Glutamatergic neuron (in vitro differentiated cells): Measurements from ENCODE around the gene LDLRAD4. TPM values are rescaled to one million over a fixed set of nuclear protein-coding genes. Genes with fewer than 3 reads are reported as not detected.

ENCODE experiments used
- DNase-seq: peaks from one replicate; pipeline ENCODE4 v3.0.0; 2022
- H3K27ac Mint-ChIP-seq: one replicate; pipeline ENCODE4 v1.8.0; 2020; ENCODE audit warnings: mild to moderate bottlenecking, mixed read lengths, inconsistent platforms; ENCODE audit not compliant: unreplicated experiment
- H3K27me3 Mint-ChIP-seq: one replicate; pipeline ENCODE4 v1.8.0; 2020; ENCODE audit warnings: mild to moderate bottlenecking, moderate library complexity, mixed read lengths, inconsistent platforms; ENCODE audit not compliant: unreplicated experiment
- H3K36me3 Mint-ChIP-seq: one replicate; pipeline ENCODE4 v1.8.0; 2020; ENCODE audit warnings: mild to moderate bottlenecking, mixed read lengths, inconsistent platforms; ENCODE audit not compliant: unreplicated experiment
- H3K4me1 Mint-ChIP-seq: one replicate; pipeline ENCODE4 v1.8.0; 2020; ENCODE audit warnings: mild to moderate bottlenecking, low read depth, mixed read lengths, inconsistent platforms; ENCODE audit not compliant: unreplicated experiment
- H3K4me3 Mint-ChIP-seq: one replicate; pipeline ENCODE4 v1.8.0; 2020; ENCODE audit warnings: mild to moderate bottlenecking, mixed read lengths, inconsistent platforms; ENCODE audit not compliant: unreplicated experiment
- H3K9me3 Mint-ChIP-seq: one replicate; pipeline ENCODE4 v1.8.0; 2020; ENCODE audit warnings: mild to moderate bottlenecking, moderate library complexity, mixed read lengths, inconsistent platforms; ENCODE audit not compliant: unreplicated experiment
- total RNA-seq: library from RNA; stranded (reverse); fragmentation: NEBNext Ultra II Directional; extraction: Animal tissue kit (Norgen Biotek cat#: 25700); gene quantifications from one replicate; pipeline ENCODE4 v1.2.1, GENCODE V29; 2021; ENCODE audit not compliant: unreplicated experiment
- TF ChIP-seq, protein P1 (sequence below): fragments of 200-600 bp; sonication (generic); IDR thresholded peaks from one replicate; pipeline ENCODE4 v1.5.0; 2021; ENCODE audit not compliant: partially characterized antibody, unreplicated experiment

The LDLRAD4 gene
- total RNA-seq, 1 donor from 2014 or later: 0.29 TPM

DNA sequence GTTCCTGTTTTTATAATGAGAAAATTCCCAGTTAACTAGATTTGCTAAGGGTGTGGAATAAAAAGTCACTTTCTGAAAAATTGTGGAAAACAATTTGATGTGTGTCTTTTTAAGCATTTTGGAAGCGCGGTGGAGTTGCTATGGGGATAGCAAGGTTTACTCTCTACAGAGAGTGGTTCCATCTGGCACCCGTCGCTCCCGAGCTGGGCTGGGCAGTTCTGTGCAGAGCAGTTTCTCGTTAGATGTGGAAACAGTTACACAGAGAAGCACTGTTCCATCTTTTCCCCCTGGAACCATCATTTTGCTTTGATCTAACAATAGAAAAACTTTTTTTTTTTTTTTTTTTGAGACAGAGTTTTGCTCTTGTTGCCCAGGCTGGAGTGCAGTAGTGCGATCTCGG, 17.4 kb downstream of the LDLRAD4 start:
- Mint-ChIP-seq H3K4me1 (peaks cover 6% of the 10 kb centered on the region), H3K4me3 (no peak overlapping the region), H3K27ac (no peak overlapping the region), H3K9me3 (no peaks in the 10 kb centered on the region), H3K27me3 (no peaks in the 10 kb centered on the region), H3K36me3 (no peaks in the 10 kb centered on the region)
- DNase-seq: peak; percentile 40
- TF ChIP-seq, protein P1, sequence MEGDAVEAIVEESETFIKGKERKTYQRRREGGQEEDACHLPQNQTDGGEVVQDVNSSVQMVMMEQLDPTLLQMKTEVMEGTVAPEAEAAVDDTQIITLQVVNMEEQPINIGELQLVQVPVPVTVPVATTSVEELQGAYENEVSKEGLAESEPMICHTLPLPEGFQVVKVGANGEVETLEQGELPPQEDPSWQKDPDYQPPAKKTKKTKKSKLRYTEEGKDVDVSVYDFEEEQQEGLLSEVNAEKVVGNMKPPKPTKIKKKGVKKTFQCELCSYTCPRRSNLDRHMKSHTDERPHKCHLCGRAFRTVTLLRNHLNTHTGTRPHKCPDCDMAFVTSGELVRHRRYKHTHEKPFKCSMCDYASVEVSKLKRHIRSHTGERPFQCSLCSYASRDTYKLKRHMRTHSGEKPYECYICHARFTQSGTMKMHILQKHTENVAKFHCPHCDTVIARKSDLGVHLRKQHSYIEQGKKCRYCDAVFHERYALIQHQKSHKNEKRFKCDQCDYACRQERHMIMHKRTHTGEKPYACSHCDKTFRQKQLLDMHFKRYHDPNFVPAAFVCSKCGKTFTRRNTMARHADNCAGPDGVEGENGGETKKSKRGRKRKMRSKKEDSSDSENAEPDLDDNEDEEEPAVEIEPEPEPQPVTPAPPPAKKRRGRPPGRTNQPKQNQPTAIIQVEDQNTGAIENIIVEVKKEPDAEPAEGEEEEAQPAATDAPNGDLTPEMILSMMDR: no peak

DNA sequence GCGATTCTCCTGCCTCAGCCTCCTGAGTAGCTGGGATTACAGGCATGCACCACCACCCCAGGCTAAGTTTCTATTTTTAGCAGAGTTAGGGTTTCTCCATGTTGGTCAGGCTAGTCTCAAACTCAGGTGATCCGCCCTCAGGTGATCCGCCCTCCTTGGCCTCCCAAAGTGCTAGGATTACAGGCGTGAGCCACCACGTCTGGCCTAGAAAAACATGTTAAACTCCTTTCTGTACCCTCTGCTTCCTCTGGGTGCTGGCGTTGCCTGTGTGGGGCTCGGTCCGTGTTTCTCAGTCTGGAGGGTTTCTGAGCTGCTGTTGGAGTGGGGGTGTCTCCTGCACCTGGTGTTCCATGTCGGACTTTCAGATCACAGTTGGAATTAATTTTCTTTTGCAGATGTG, 17.9 kb downstream of the LDLRAD4 start:
- Mint-ChIP-seq H3K27me3 (no peaks in the 10 kb centered on the region), H3K27ac (no peak overlapping the region), H3K36me3 (no peaks in the 10 kb centered on the region), H3K4me3 (no peak overlapping the region), H3K9me3 (no peaks in the 10 kb centered on the region), H3K4me1 (peaks cover 6% of the 10 kb centered on the region)
- TF ChIP-seq, protein P1: no peak
- DNase-seq: no peak

DNA sequence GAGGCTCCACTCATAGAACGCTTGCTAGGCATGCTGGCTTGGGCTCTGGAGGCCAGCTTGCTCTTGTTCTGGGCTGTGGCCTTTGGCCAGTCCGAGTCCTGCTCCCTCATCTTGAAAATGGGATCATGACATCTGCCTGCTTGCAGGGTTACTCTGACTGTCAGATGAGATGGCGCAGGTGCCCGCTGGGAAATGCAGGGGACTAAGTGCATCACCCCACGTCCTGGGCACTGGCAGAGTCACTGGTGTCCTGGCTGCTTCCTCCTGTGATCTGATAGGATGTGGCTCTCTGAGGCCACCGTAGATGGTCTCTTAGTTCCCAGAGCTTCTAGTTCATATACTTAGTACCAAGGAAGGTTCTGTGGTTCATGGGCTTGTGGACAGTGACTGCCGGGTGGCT, 18.5 kb downstream of the LDLRAD4 start:
- peaks cover 3% of the 10 kb centered on the region for H3K9me3 Mint-ChIP-seq
- H3K27me3 Mint-ChIP-seq: no peaks in the 10 kb centered on the region
- no peak overlapping the region for H3K27ac Mint-ChIP-seq
- H3K4me3 Mint-ChIP-seq: no peak overlapping the region
- DNase-seq: no peak
- H3K4me1 Mint-ChIP-seq: peaks cover 6% of the 10 kb centered on the region
- H3K36me3 Mint-ChIP-seq: no peaks in the 10 kb centered on the region
- TF ChIP-seq, protein P1: no peak

DNA sequence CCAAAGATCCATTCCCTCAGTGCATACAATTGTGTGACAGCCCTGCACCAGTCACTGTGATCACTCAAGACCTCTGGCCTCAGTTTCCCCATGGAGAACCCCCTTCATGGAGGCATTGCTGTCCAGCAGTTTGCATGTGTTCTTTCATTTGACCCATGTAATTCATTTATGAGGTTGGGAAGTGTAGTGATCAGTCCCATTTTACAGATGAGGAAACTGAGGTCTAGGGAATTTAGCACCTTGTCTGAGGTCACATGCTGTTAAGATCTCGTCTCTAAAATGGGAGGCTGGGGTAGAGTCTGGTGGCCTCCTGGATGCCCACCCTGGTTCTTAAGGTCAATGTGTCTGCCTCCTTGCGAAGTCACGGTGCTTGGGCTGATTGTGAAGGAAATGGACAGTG, 19.1 kb downstream of the LDLRAD4 start:
- Mint-ChIP-seq H3K36me3 (no peaks in the 10 kb centered on the region), H3K27me3 (no peaks in the 10 kb centered on the region), H3K4me3 (no peak overlapping the region), H3K4me1 (peaks cover 6% of the 10 kb centered on the region), H3K9me3 (peaks cover 3% of the 10 kb centered on the region), H3K27ac (no peak overlapping the region)
- DNase-seq: no peak
- TF ChIP-seq, protein P1: no peak

DNA sequence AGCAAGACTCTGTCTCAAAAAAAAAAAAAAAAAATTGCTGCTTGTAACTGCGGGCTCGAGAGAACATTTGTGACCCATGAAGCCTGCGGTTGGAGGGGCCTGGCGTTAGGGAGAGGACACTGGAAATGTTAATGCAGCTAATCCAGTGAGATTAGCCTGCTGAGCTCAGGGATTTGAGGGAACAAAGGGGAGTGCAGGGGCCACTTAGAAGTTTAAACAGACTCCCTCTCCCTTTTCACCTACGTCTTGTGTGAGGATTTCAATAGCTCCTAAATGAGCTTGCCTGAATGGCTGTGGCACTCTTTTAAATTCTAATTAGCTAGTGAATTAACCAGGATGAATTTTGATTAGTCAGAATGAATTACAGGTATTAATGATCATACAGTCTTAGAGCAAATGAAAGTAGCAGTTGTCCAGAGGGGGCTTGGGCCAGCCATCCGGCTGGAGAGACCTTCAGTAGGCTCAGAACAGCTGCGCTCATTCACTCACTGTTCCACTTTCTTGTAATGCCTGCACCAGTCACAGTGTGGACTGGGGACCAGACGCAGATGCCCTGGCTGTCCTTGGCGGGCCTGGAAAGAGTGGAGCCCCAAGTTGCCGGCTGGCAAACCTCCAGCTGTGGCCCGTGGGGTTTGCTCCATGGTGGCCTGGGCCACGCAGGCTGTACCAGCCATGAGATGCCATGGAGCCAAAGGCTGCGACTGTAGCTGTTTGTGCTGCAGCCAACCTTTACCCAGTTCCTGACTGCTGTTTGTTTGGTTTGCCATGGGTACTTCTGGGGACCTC, 20.8 kb downstream of the LDLRAD4 start:
- H3K4me1 Mint-ChIP-seq: peaks cover 6% of the 10 kb centered on the region
- H3K9me3 Mint-ChIP-seq: peaks cover 5% of the 10 kb centered on the region
- peaks cover 4% of the 10 kb centered on the region for H3K36me3 Mint-ChIP-seq
- no peak overlapping the region for H3K27ac Mint-ChIP-seq
- H3K27me3 Mint-ChIP-seq: peaks cover 3% of the 10 kb centered on the region
- TF ChIP-seq, protein P1: no peak
- no peak overlapping the region for H3K4me3 Mint-ChIP-seq
- no peak for DNase-seq
